Muscle layer of colon (tissue), 2 donors: ENCODE results near the gene KRTAP16-1.

ENCODE experiments used
- H3K27ac ChIP-seq: one replicate; pipeline ENCODE4 v1.7.0; 2013; ENCODE audit warnings: low read depth, mild to moderate bottlenecking, low read length, moderate library complexity
- H3K27me3 ChIP-seq, 2 donors: one replicate each; pipeline ENCODE4 v1.7.0; 2013; ENCODE audit warnings: low read length in 2 of 2, mild to moderate bottlenecking in 2 of 2; ENCODE audit not compliant: insufficient read depth in 2 of 2, control insufficient read depth in 1 of 2
- H3K36me3 ChIP-seq: one replicate; pipeline ENCODE4 v1.7.0; 2013; ENCODE audit warnings: mild to moderate bottlenecking, low read length; ENCODE audit not compliant: insufficient read depth
- H3K4me1 ChIP-seq: one replicate; pipeline ENCODE4 v1.7.0; 2013; ENCODE audit warnings: mild to moderate bottlenecking, low read length; ENCODE audit not compliant: insufficient read depth
- H3K4me3 ChIP-seq, 2 donors: one replicate each; pipeline ENCODE4 v1.7.0; 2013; ENCODE audit warnings: low read length in 2 of 2, low read depth in 1 of 2, mild to moderate bottlenecking in 1 of 2, moderate library complexity in 1 of 2
- H3K9ac ChIP-seq: one replicate; pipeline ENCODE4 v1.7.0; 2013; ENCODE audit warnings: low read length
- H3K9me3 ChIP-seq: one replicate; pipeline ENCODE4 v1.7.0; 2013; ENCODE audit warnings: mild to moderate bottlenecking, low read length
- donor health status: abdominal sarcoma.
- donor health status: Adenocarcinoma of cecum.

KRTAP16-1 gene

GRCh38 chr17:41315204-41315794, 6.2 kb upstream of the KRTAP16-1 start, which contains the start of gene KRTAP17-1:
KRTAP17-1 (minus strand) TSS chr17:41315710; CDS start chr17:41315650, 60 bp downstream.
- Histone ChIP-seq H3K9me3 (no peaks in the 10 kb centered on the region), H3K4me1 (no peaks in the 10 kb centered on the region), H3K27ac (no peak within 1 kb of the TSS), H3K9ac (no peak within 1 kb of the TSS), H3K27me3 (no peaks in the 10 kb centered on the region), H3K36me3 (no peaks in the 10 kb centered on the region), H3K4me3 (no peak within 1 kb of the TSS)

- H3K9ac ChIP-seq = no peak overlapping the region
- H3K4me3 ChIP-seq = no peak overlapping the region
- H3K27me3 ChIP-seq = no peaks in the 10 kb centered on the region
- no peak overlapping the region for H3K27ac ChIP-seq
- no peaks in the 10 kb centered on the region for H3K9me3 ChIP-seq
- no peaks in the 10 kb centered on the region for H3K36me3 ChIP-seq
- no peaks in the 10 kb centered on the region for H3K4me1 ChIP-seq
These were observed 2.0 kb upstream of the KRTAP16-1 start for GRCh38 chr17:41311111-41311510.

- Histone ChIP-seq H3K36me3 (no peaks in the 10 kb centered on the region), H3K27me3 (no peaks in the 10 kb centered on the region), H3K4me3 (no peak overlapping the region), H3K4me1 (no peaks in the 10 kb centered on the region), H3K9me3 (no peaks in the 10 kb centered on the region), H3K27ac (no peak overlapping the region), H3K9ac (no peak overlapping the region)
These were observed 725 bp downstream of the KRTAP16-1 start for GRCh38 chr17:41308251-41308917.

- Histone ChIP-seq H3K27me3 (no peaks in the 10 kb centered on the region), H3K4me1 (no peaks in the 10 kb centered on the region), H3K27ac (no peak overlapping the region), H3K9ac (no peak overlapping the region), H3K36me3 (no peaks in the 10 kb centered on the region), H3K9me3 (no peaks in the 10 kb centered on the region), H3K4me3 (no peak overlapping the region)
These were observed 1.5 kb downstream of the KRTAP16-1 start for GRCh38 chr17:41307647-41308046.

GRCh38 chr17:41304091-41304490, 5.0 kb downstream of the KRTAP16-1 start:
- no peak overlapping the region for H3K4me3 ChIP-seq
- no peak overlapping the region for H3K27ac ChIP-seq
- H3K36me3 ChIP-seq = no peaks in the 10 kb centered on the region
- no peaks in the 10 kb centered on the region for H3K27me3 ChIP-seq
- no peaks in the 10 kb centered on the region for H3K9me3 ChIP-seq
- no peaks in the 10 kb centered on the region for H3K4me1 ChIP-seq
- no peak overlapping the region for H3K9ac ChIP-seq

- Histone ChIP-seq H3K27me3 (no peaks in the 10 kb centered on the region), H3K27ac (no peak overlapping the region), H3K4me1 (no peaks in the 10 kb centered on the region), H3K9ac (no peak overlapping the region), H3K4me3 (no peak overlapping the region), H3K36me3 (no peaks in the 10 kb centered on the region), H3K9me3 (no peaks in the 10 kb centered on the region)
These were observed 6.1 kb downstream of the KRTAP16-1 start for GRCh38 chr17:41302981-41303380.

- no peak within 1 kb of the TSS for H3K9ac ChIP-seq
- H3K4me3 ChIP-seq = no peak within 1 kb of the TSS
- H3K36me3 ChIP-seq = no peaks in the 10 kb centered on the region
- no peaks in the 10 kb centered on the region for H3K9me3 ChIP-seq
- H3K27ac ChIP-seq = no peak within 1 kb of the TSS
- H3K4me1 ChIP-seq = no peaks in the 10 kb centered on the region
- no peaks in the 10 kb centered on the region for H3K27me3 ChIP-seq
These were observed 6.9 kb downstream of the KRTAP16-1 start, which contains the start of gene KRTAP29-1 for GRCh38 chr17:41301916-41302901. KRTAP29-1 (minus strand) TSS chr17:41302851; CDS start chr17:41302851, 0 bp downstream.

GRCh38 chr17:41301204-41301790, 7.8 kb downstream of the KRTAP16-1 start:
- no peaks in the 10 kb centered on the region for H3K4me1 ChIP-seq
- H3K9ac ChIP-seq = no peak overlapping the region
- no peaks in the 10 kb centered on the region for H3K36me3 ChIP-seq
- no peak overlapping the region for H3K4me3 ChIP-seq
- no peaks in the 10 kb centered on the region for H3K9me3 ChIP-seq
- H3K27ac ChIP-seq = no peak overlapping the region
- no peaks in the 10 kb centered on the region for H3K27me3 ChIP-seq

GRCh38 chr17:41298458-41299135, 10.5 kb downstream of the KRTAP16-1 start:
- Histone ChIP-seq H3K27me3 (no peaks in the 10 kb centered on the region), H3K9ac (no peak overlapping the region), H3K36me3 (no peaks in the 10 kb centered on the region), H3K4me1 (no peaks in the 10 kb centered on the region), H3K9me3 (no peaks in the 10 kb centered on the region), H3K4me3 (no peak overlapping the region), H3K27ac (no peak overlapping the region)

- Histone ChIP-seq H3K36me3 (no peaks in the 10 kb centered on the region), H3K4me1 (no peaks in the 10 kb centered on the region), H3K9me3 (no peaks in the 10 kb centered on the region), H3K27ac (no peak overlapping the region), H3K4me3 (no peak overlapping the region), H3K9ac (no peak overlapping the region), H3K27me3 (no peaks in the 10 kb centered on the region)
These were observed 12.3 kb downstream of the KRTAP16-1 start for GRCh38 chr17:41296846-41297245.
